Measurements from ENCODE around the gene SGO2.

- TF ChIP-seq CTCF (IDR thresholded peaks at IDR 0.05; ENCODE audit: low read length) (no peak), EZH2phosphoT487 (IDR thresholded peaks at IDR 0.05; ENCODE audit: low read length) (no peak), EZH2 (optimal IDR thresholded peaks at IDR 0.05; ENCODE audit: low read depth, low read length) (no peak)
Measured at GRCh38 chr2:200622106-200622505, 96.1 kb downstream of the SGO2 start.

Data from MM.1S (cell line).